HG03025 (cell line): ENCODE results near the gene CXCR2.
"Not testable (repeated sequence)": the region's sequence is repeated elsewhere in the genome, so short reads cannot be mapped to it uniquely, and the experiment has no call there.

ENCODE experiments used
- ATAC-seq: cut with Tn5 transposase; IDR thresholded peaks from one replicate; pipeline ENCODE4 v1.9.1; 2021; ENCODE audit warnings: mild to moderate bottlenecking, moderate library complexity; ENCODE audit not compliant: unreplicated experiment, low FRiP score

The CXCR2 gene

DNA sequence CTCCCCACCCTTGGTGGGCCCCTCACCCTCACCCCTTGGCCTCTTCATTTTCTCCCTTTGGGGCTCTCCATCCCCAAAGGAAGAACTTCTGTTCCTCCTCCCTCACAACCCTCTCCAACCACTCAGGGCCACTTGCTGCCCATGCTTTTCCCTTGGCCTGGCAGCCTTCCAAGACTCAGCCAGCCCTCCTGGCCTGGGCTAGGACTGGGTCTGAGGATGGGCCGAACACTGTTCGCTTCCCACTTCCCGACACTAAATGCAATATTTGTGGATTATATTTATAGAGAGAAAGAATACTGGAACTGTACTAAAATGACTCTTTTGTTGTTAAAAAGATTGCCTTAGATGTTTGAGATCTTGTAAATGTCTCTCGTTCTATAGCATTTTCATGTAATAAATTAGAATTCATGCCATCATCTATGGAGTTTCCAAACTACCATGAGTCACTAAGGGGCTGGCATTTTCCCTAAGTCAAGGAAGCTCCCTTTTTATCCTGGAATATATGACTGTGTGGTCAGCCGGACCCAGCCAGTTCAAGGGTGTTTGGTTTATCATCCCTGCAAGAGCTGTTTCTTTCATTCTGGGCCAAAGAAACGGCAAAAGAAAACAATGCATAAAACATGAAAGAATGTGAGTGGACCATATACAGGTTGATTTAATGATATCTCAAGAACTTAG is 3.8 kb downstream of the CXCR2 start:
- ATAC-seq: no peak

DNA sequence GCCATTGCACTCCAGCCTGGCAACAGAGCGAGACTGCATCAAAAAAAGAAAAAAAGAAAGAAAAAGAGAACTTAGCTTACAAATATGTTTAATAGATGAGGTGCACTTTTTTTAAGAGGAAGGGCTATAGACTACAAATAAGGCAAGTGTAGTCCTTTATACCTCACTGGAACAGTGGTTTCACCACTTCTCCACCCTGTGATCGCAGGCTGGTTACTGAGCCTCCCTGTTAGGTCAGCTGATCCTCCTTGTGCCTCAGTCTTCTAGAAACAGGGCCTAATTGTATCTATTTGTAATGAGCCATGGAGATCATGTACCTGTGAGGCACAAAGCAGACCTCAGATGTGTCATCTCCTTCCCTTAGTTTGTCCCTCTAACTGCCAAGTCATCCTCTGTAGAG is 4.5 kb downstream of the CXCR2 start:
- ATAC-seq: no peak

DNA sequence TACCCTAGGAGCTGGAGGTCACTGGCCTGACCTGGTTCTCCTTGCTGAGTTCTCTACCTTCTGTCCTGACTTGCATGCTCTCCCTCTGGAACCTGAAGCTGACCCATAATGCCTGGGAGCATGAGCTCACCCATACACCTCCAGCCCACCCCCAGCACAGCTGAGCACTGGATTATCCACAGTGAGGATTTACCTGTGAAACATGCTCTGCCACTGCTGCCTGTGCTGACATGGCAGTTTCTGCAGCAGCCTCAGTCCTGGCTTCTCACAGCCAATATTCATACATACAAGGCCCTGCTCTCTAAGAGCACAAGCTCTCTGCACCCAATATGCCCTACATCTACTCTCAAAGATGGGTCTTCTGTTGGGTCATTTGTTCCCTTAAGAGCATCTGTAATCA is 5.0 kb downstream of the CXCR2 start:
- ATAC-seq: no peak

DNA sequence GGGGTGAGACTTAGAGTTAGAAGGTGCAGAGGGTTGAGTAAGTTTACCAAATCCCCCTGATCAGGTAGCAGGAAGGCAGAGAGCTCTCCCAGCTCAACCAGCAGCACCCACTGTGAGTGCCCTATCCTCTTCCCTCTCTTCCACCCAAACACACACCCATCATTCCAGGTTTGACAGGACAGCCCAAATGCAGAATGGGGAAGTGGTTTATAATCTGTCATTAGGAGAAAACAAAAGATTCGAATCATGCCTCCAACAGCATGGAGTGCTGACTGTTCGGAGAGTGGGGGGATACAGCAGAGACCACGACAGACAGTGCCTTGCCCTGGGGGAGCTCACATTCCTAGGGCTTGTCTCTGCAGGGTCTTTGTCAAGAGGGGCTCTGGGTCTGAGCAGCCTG is 11.7 kb downstream of the CXCR2 start:
- no peak for ATAC-seq

DNA sequence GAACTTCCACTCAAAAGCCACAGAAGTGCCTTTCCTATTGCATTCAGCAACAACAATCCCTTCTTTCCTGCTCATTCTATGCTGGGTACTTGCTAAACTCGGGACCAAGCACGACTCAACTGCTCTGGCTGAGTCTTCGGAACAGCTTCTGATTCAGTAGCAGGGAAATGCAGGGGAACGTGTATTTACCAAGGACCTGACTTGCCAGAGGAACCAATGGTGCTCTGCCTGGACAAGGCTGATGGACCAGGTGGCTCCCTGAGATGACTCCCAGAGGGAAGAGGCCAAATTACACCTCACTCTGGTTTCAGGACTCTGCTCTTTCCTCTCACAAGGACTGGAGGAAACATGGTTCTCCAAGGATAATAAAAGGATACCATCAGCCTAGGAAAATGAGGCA is 12.2 kb downstream of the CXCR2 start:
- no peak for ATAC-seq

DNA sequence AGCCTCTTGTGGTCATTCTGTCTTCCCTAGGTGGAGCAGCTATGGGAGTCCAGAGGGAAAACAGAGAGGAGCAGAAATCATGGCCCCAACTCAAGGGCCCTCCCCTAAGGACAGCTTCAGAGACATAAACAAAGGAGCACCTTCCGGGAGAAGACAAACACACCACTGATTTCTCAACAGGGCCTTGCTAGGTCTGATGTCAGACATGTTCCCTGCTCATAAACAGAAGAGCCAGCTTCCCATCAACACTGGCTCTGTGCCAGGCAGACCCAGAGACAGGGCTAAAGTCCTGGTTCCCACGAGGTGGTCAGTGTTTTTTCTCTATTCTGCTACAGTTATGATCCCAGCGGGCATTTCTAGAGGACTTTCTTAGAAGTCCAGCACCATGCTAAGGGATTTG is 19.3 kb downstream of the CXCR2 start:
- no peak for ATAC-seq

DNA sequence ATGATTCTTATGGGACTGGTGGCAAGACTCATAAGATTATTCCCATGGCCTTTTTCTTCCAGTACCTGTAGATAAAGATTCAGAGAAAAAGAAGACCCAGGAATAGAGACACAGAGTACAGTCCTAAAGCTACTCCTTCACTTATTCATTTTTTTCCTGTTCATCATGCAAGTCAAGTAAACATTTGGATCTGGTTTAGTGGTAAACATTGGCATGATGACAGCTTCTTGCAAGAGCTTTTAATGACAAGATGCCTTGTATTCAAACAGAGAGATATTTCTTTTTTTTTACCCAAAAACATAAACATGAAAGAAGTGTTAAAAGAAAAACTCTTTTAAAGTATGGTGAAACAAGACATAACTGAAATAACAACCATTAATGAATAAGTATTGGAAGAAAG is 20.2 kb downstream of the CXCR2 start:
- no peak for ATAC-seq

DNA sequence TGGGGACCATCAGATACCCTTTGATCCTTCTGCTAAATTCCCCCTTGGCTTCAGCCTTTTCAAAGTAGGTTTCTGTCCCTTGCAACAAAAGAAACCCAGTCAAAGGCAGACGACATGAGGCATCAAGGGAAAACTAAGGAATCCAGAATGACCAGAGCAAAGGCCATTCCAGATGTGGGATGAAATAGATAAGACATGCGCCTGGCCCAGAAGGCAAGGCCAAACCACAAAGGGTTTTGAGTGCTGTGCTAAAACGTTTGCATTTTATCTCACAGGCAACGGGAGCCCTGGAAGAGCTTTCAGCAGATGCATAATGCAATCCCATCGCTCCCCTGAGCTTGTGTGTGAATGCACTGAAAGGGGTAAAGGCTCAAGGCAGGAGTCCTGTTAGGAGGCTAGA is 23.3 kb downstream of the CXCR2 start:
- no peak for ATAC-seq

DNA sequence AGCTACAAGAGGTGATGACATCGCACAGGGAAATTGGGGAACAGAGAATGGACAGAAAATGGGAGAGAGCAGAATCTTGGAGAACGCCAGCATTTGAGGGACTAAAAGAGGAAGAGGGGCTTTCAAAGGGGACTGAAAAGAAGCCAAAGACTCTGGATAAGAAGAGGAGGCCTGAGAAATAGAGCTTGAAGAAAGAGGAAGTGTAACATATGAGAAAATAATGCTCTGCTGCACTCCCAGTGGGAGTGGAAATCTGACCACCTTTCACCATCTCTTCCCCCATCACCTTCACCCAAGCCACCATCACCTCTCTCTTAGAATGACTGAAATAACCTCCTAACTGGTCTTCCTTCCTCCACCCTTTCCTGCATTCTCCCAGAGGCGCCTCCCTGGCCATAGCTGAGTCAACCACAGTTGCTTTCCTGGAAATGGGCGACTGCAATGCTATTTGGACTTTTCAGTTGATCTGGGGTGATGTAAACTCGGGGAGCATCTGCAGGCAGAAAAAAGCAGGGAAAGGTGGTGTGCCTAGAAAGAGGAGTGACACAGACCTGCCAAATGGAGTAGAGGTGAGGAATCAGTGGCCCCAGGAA is 24.1 kb downstream of the CXCR2 start:
- no peak for ATAC-seq

DNA sequence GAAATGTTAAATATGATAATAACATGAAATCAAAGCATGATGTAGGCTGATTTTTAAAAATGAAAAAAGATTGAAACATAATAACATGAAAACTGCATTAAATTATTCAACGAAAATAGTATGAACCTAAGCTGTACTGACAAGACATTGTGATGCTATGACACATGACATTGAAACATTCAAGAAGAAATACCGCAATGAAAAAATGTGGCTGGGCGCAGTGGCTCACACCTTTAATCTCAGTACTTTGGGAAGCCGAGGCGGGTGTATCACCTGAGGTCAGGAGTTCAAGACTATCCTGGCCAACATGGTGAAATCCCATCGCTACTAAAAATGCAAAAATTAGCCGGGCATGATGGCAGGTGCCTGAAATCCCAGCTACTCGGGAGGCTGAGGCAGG is 26.3 kb downstream of the CXCR2 start:
- no peak for ATAC-seq

DNA sequence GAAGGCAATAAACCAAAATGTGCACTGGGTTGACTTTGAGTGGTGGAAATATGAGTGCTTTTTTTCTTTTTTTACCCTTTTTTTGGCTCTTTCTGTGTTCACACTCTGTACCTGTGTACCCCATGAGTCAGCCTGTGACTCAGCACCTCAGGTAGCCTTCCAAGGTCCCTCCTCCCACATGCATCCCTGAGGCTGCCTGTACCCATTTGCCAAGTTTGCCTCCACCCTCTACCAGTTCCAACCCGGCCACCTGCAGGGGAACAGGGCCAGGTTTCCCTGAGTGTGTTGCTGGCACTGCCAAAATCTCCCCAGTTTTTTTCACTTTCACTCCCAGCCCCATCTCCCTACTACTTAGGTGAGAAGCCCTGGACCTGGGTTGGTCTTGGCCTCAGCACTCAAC is 26.9 kb downstream of the CXCR2 start:
- no peak for ATAC-seq

DNA sequence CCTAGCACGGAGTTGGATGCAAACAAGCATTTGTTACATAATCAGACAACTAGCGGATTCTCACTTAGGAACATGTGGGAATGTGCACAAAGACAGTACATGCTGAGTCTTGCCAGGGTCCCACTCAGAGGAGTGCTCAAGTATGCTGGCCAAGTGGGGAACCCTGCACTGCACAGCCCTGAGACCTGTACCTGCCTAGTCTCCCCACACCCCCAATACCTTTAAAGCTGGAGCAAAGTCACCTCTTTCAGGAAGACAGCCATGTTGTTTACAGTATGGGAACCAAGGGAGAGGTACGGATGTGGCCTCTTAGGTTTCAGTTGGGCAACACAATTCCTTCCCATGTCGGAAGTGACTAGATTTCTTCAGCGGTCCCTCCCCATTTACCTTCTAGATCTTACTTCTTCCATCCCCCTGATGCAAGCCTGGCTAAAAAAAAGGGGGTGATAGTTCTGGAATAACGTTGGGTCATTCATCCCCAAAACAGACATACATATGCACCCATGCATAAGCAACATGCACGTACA is 30.2 kb downstream of the CXCR2 start:
- ATAC-seq: no peak

DNA sequence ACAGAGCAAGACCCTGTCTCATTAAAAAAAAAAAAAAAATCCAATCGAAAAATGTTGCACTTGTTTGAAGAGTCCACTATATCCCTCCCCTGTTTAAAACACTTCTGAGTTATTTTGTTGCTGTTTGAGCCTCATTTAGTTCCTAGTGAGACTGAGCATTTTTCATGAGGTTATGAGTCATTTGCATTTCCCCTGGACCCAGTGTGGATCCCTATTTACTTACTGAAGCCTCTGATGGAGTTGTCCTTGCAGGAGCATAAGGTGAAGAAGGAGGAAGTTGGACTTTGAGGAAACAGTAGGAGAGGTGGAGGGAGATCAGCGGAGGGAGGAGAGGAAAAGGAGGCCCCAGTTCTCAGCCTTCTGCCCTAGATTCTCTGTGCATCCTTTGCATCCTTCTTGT is 35.8 kb downstream of the CXCR2 start:
- no peak for ATAC-seq

DNA sequence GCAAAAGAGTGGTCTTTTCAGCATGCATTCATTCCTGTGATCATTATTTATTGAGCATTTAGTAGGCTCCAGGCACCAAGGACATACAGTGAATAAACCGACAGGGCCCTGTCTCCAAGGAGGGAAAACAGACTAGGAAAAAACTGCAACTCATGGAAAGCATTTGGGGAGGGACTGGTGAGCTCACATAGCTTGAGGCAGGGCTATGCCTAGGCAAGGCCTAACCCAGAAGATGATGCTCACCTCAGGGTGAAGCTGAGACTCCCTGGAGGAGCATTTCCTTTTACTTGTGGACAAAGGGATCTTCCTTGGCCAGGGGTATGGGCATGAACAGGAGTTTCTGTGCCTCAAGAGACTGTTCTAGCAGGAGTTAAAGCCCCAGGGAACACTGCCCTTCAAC is 37.0 kb downstream of the CXCR2 start:
- ATAC-seq: no peak

DNA sequence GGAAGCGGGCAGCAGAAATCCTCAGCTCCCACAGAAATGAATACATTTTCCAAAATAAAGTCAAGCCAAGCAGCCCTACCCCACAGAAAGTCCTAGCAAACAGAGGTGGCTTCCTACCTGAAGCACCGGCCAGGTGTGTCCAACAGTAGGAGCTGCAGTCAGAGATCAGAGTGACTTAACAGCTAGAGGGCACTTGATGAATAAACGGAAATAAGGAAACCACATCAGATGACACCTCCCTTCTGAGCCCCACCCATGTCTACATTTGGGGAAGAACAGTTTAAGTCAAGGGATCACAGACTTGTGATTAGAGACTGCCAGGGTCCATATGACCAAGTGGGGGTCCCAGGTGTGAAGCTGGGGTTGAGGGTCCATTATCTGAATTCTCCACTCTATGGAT is 41.0 kb downstream of the CXCR2 start, which contains the start of gene CXCR1:
Gene CXCR1, minus strand, starts transcription at position 172 of the 400 bp plus-strand sequence. CDS start 1,751 bp downstream, outside the sequence.
- ATAC-seq: no peak

DNA sequence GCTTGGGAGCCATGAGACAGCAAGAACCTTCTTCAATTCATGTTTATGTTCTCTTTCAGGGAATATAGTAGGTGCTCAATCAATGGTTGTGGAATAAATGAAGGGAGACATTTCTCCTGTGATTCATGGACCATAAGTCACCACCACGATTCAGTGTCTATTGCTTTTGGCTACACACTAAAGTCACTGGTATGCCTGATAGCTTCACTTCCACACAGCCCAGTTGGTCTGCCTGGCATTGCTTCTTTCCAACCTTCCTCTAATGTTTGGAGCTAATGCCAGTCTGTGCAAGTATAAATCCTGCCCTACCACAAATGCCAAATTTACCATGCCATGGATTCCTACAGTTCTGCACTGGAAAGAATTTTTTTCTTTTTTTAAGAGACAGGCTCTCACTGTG is 42.2 kb downstream of the CXCR2 start:
- no peak for ATAC-seq

DNA sequence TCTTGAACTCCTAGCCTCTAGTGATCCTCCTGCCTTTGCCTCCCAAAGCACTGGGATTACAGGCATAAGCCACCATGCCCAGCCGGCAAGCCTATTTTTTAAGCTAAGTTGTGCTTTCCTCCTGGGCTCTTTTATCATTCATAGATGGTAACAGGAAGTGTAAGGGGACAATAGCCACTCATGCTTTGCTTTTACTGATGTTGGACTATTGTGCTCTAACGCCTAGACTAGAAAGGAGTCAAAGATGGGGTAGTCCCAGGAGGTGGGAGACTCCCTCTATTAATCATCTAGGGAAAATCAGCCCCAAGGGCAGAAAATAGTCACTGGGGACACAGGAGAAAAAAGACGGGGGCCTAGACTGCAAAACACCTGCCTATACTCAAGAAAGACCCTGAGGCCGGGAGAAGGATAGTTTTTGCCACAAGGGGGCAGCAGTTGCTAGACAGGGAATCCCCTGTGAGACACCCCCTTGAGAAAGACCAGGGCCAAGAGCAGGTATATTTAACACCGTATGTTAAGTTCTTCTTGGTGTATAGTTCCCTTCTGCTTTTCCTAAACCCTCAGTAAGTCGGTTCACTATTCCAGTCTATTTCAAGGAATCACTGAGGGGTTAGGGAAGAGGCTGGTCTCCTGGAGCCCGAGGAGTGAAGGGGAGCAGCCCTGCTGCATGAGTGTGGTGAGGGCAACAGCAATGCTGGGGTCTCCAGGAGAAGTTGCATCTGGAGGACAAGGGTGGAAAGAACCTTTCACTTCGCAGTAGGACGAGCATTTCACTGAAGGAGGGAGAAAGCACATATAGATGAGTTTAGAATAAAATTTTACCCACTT is 43.0 kb downstream of the CXCR2 start:
- ATAC-seq: no peak

DNA sequence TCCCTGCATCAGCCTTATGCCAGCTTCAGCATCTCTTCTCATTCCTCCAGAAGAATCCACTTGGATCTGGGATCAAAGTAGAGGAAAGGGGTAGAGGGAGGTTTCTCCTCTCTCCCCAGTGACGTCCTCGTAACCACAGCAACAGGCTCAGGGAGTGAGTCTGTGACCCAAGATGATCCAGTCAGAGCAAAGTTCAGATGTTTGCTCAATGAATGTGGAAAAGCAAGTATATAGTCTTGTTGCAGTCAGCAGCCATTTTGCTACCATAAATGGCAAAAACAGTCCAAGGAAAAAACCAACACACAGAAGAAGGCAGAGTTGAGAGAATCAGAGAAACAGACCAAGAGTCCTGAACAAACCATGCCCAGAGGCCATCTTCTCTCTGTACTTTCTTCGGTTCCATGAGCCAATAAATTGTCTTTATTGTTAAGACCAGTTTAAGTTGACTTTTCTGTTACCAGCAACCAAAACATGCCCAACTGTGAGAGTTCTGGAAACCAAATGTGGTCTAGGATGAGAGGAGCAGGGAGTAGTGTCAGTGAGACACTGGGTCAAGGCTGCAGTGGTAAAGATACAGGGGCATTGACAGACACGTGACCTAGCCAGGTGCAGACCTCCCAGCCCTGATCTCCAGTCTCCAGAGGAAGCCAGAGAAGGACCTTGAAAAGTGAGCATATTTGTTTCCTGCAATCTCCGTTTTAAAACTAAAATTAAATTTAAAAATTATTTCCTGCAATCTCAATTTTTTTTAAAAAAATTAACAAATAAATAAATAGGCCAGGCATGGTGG is 44.1 kb downstream of the CXCR2 start:
- ATAC-seq: no peak

DNA sequence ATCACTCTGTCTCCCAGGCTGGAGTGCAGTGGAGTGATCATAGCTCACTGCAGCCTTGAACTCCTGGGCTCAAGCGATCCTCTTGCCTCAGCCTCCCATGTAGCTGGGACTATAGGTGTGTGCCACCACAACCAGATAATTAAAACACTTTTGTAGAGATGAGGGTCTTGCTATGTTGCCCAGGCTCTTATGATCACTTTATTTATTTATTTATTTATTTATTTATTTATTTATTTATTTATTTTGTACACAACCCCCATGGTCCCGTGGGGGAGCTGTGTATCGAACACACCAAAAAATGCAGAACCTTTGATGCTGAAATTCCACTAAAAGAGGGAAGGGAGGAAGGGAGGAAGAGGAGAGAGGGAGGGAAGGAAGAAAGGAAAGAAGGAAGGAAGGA is 45.9 kb downstream of the CXCR2 start:
- not testable (repeated sequence) for ATAC-seq

DNA sequence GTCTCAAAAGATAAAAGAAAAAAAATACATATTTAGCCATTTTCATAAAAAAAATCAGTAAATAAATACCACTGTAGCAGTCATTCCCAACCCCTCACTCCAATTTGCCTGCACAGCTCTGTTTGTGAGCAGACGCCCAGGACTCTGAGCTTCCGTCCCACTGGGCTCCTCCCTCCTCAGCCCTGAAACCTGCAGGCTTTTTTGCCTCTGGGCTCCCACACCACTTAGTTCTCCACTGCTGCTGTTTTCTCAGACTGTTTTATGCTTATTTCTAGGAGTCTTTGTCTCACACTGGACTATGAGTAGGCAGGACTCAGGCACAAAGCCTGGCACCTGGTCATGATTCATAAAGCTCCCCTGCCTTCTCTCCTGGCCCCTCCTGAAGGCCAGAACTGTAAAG is 47.0 kb downstream of the CXCR2 start:
- no peak for ATAC-seq

DNA sequence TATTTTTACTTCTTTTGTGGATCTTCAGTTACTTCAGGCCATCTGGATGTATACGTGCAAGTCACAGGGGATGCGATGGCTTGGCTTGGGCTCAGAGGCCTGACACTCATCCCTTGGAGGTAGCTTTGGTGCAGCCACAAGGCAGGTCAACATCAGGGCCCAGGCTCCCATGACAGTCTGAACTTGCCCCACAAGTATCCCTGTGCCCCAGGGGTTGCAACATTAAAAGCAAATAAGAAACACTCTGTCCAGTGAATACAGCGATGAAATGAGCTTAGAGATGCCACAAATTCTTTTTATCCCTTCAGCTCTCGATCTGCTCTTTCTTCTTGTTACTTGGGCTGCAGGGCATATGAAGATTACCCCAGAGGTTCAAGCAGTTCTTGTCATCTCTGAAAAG is 54.0 kb downstream of the CXCR2 start:
- ATAC-seq: no peak
